Activated CD4-positive, alpha-beta T cell treated with anti-CD3 and anti-CD28 coated beads, Interleukin-2, amount 50 U/mL, for 4 hours (primary cell): Measurements from ENCODE around the gene PCMTD2.
A peak's percentile ranks its signal among the peaks of the same experiment; 100 is the strongest.
"Not testable (repeated sequence)": the region's sequence is repeated elsewhere in the genome, so short reads cannot be mapped to it uniquely, and the experiment has no call there.

ENCODE experiments used
- DNase-seq, 2 experiments: peaks; one replicate each; pipeline ENCODE4 v3.0.0-alpha.2; 2020

Gene PCMTD2

DNA sequence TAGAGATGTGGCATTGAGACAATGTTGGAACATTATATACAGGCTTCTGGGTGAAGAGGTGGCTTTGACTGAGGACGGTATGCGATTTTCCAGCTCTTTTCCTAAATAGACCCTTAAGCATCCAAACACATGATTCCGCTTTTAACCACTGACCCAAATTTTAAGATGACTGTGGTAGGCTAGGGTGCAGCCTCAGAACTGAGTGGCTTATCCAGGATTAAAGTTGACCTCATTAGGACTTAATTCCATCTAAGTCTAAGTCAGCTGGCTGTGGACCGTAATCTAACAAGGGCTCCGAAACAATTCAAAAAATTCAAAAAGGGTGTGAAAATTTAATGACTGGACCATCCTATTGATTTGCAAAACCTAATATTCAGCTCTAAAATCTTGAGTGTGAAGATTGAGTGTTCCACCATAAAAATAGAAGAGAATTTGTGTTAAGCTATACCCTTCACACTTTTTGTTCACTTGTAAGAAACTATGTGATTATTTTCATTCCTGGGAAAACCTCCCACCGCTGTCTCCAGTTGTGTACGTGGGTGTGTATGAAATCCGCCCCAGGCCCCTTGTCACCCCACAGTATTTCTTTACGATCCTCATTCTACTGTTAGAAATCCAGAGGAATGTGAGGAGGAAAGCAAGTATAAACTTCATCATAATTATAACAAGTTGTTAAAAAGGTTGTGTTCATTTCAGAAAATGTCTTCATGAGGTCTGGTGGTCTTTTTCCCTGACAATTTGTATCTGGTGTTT, 2.7 kb downstream of the PCMTD2 start:
- no peak for DNase-seq

DNA sequence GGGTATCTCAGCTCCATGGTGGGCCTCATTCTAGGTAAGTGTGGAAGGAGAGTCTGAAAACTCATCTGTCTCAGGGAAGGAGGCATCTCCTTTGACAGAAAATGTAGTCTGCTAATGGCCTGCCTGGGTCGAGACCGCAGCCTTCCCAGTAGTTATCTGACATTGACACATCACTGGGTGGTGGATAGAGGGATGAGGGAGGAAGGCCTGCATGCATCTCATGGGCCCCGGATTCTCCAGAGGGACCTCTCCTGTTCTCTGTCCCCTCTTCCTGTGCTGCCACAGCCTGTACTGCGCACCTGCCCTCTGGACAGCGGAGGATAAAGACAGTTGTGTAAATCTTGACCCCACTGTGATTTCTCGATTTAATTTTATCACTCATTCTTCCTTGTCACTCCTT, 4.7 kb downstream of the PCMTD2 start:
- DNase-seq = no peak

DNA sequence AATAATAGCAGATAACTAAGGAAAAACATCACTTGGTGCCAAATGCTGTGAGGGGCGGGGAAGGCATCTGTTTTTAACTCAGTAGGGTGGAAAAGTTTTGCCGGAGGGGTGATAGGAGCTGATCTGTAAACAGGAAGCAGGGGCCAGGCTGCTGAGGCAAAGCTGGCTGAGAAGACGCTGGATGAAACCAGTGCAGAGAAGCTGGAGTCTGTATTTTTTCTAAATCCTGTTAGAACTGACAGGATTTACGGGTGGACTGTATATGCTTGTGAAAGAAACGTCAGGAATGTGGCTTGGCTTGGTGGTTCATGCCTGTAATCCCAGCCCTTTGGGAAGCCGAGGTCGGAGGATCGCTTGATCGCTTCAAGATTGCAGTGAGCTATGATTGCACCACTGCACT, 5.6 kb downstream of the PCMTD2 start:
- DNase-seq = no peak

DNA sequence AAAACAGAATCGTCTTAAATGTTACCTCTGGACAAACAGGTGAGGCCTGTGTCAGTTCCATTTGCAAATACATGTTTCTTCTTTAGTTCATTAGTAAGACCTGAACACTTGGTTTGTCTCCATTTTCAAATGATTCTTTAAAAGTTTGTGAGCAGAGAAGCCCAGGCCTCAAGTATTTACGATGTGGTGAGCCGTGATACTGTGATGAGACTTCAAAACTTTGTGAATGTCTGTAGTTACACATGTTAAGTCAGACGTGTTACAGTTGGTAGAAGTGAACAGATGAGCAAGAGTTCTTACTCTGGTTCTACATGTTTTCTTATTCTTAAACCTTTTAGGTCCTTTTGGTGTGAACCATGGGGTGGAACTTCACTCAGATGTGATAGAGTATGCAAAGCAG, 8.5 kb downstream of the PCMTD2 start:
- DNase-seq = no peak

DNA sequence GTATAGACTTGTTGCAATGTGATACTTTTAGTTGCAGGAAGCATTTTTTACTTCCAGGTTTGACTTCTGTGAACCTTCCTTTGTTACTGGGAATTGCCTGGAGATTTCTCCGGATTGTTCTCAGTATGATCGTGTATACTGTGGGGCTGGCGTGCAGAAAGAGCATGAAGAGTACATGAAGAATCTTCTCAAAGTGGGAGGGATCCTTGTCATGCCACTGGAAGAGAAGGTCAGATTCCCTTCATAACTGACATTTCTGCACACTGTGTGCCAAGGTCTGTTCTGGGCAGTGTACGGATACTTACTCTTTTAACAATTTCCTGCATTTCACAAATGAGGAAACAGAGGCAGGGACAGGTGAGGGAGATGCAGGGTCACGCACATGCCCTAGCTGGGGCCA, 9.7 kb downstream of the PCMTD2 start:
- no peak for DNase-seq

DNA sequence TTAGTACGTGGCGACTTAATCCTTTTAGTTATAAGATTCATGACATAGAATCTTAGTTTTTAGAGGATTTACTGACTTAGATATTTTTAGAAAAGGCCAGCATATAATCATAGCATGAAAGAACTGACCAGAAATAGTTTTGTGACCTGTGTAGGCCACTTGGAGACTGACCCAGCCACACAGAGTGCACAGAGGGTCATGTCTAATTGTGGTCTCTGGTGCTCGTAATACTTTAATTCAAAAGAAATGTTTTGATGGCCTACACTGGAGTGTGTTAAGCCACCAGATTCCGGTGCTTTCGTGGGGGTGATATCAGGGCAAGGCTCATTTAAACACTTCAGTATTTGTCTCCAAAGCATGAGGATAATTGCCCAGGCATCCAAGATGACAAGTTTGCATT, 11.4 kb downstream of the PCMTD2 start:
- DNase-seq = no peak

DNA sequence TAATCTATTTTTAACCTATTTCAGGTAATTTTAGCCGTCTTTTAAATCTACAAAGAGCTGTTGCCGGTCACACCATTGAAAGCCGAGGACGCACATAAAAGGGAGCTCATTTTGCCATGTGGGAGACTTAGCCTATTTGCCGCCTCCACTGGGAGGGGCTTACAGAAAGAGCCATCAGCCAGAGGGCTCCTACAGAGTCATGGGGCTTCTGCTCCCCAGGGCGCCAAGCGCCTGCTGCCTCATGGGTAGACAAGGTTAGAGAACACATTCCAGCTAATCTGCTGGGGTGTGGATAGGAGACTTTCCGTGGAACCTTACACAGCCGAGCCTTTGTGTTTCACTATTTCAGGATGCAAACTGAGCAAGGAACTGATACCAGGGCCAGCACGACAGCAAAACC, 12.6 kb downstream of the PCMTD2 start:
- DNase-seq = no peak

DNA sequence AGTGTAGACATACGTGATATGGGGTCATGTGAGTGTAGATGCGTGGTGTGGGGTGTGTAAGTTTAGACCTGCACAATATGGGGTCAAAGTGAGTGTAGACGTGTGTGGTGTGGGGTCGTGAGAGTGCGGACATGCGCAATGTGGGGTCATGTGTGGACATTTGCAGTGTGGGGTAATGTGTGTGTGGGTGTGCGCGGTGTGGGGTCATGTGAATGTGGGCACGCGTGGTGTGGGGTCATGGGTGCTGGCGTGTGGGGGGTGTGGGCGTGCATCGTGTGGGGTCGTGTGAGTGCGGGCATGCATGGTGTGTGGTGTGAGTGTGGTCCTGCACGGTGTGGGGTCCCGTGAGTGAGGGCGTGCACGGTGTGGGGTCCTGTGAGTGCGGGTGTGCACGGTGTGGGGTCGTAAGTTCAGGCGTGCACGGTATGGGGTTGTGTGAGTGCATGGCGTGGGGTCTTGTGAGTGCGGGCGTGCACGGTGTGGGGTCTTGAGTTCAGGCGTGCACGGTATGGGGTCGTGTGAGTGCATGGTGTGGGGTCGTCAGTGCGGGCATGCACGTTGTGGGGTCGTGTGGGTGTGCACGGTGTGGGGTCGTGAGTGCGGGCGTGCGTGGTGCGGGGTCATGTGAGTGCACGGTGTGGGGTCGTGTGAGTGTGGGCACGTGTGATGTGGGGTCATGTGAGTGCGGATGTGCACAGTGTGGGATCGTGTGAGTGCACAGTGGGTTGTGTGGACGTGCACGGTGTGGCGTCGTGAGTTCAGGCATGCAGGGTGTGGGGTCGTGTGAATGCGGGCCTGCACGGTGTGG, 14.3 kb downstream of the PCMTD2 start:
- DNase-seq = no peak

DNA sequence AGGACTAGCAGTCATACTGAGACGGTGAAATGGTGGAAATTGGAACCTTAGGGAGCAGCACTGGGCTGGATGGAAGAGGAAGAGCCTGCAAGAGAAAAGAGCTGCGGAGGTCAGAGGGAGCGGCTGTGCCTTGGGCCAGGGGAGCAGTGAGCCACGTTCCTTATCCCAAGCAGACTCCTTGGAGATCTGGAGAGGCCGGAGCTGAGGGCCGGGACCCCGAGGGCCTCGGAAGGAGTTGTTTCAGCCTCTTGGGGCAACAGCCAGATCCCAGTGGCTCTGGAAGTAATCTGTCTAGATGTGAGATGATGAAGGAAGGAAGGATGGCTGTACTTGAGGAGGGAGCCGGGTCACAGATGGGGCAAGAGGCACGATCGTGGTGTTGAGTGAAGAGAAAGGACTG, 16.1 kb downstream of the PCMTD2 start:
- no peak for DNase-seq

DNA sequence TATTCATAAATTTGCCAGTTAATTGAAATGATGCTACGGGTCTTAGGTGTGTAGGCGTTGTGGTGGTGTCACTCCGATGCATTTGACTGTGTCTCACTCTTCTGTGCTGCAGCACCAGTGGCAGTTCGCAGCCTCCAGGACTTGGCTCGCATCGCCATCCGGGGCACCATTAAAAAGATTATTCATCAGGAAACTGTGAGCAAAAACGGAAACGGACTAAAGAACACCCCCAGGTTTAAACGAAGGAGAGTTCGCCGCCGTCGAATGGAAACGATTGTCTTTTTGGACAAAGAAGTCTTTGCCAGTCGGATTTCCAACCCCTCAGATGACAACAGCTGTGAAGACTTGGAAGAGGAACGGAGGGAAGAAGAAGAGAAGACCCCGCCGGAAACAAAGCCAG, 17.6 kb downstream of the PCMTD2 start:
- DNase-seq = no peak

DNA sequence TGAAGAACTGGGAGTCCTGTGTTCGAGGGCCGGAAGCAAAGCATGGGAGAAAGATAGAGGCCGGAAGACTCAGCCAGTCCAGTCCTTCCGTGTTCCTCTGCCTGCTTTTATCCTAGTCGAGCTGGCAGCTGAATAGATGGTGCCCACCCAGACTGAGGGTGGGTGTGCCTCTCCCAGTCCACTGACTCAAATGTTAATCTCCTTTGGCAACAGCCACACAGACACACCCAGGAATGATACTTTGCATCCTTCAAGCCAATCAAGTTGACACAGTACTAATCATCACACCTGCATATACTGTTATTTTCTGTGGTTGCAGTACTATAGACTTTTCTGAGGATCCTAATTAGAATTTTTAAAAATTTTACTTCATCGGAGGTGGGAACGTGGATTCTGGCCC, 21.3 kb downstream of the PCMTD2 start:
- no peak for DNase-seq

DNA sequence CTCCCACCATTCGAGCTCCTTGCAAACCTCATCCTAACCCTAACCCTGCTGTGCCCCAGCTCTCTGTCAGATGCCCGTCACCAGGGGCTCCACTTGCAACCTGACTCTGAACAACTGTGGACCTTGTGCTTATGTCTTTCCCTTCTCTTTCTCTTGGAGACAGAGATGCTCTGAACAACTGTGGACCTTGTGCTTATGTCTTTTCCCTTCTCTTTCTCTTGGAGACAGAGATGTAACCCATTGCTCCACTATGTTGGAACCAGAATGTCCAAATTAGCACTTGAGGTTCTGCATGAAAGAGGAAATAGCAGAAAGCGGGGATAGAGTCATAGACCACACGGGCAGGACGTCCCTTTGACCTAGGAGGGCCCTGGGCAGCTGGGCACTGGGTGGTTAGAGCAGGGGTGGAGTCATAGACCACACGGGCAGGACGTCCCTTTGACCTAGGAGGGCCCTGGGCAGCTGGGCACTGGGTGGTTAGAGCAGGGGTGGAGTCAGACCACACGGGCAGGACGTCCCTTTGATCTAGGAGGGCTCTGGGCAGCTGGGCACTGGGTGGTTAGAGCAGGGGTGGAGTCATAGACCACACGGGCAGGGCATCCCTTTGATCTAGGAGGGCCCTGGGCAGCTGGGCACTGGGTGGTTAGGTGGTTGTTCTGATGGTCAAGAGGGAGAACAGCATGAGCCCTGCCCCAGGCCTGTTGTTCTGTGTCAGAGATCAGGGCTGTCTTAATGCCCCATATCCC, 22.2 kb downstream of the PCMTD2 start:
- no peak for DNase-seq

DNA sequence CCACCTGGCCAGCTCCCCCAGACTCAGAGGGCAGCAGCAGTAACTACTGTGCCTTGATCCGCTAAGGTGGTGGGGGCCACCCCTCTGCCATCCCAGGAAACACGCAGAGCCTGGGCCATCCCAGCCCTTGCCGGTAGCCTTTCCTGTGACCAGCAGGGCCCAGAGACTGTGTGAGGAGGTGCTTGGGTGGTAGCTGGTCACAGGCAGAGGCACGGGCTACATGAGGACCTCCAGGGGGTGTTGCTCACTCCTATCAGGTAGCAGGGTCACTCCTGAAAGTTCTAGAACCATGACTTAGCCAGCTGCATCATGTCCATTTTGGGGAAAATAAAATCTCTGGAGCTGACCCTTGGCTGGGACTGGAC, 22.8 kb downstream of the PCMTD2 start:
- no peak for DNase-seq

DNA sequence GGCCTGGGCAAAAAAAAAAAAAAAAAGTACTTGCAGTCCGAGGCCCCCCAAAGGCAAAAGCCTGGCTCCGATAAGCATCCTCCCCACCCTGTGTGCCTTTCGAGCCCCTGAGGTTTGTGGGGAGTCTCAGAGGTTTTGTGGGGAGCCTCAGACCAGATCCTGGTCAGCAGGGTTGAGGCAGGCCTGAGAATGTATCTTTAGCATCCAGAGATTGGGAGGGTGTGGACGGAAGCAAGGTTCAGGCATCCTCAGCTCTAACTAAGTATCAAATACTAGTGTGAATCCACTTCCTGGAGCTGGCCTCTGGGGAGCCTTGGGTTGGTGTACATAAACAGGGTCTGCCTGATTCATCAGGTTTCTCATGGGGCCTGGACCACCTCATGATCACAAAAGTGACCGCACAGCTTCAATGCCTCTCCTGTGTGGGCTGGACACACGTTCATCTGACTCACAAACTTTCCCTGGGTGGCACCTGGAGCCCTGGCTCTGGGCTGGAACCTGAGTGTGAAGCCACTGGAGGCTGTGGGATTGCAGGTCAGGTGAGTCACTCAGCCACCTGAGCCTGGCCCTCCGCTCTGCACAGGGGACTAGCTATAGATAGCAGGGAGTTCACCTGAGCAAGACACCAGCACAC, 24.4 kb downstream of the PCMTD2 start:
- DNase-seq = no peak

DNA sequence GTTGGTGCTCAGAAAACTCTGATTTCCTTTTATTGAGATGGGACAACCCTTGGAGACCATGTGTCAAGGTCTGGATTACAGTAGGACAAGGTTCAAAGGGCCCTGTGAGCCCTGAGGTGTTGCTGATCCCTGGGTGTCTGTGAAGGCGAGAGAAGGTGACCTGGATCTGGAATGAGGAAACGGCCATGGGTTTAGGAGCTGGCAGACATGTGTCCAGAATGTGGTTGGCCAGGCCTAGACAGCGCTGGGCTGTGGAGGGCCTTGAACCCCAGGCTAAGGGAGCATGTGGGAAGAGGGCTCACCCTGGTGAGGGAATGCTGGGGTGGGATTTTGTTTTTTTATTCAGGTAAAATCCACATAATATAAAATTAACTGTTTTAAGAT, 24.9 kb downstream of the PCMTD2 start:
- no peak for DNase-seq

DNA sequence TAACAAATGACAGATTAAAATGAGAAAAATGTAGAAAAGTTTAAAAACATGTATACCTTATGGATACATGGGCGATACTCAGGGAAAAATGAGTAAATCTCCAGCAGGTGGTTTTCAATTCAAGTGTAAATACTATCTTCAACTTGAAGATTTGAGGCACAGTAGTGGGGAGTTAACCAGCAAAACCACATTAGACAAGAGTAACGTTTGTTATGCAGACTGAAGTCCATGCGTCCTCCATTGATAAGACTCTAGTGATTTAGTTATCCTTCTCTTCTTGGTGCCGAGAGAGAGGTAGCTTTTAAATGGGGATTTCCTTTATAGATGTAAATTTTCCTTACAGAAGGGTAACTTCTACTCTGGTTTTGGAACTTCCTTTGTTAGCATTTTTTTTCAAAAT, 28.1 kb downstream of the PCMTD2 start:
- DNase-seq = no peak

DNA sequence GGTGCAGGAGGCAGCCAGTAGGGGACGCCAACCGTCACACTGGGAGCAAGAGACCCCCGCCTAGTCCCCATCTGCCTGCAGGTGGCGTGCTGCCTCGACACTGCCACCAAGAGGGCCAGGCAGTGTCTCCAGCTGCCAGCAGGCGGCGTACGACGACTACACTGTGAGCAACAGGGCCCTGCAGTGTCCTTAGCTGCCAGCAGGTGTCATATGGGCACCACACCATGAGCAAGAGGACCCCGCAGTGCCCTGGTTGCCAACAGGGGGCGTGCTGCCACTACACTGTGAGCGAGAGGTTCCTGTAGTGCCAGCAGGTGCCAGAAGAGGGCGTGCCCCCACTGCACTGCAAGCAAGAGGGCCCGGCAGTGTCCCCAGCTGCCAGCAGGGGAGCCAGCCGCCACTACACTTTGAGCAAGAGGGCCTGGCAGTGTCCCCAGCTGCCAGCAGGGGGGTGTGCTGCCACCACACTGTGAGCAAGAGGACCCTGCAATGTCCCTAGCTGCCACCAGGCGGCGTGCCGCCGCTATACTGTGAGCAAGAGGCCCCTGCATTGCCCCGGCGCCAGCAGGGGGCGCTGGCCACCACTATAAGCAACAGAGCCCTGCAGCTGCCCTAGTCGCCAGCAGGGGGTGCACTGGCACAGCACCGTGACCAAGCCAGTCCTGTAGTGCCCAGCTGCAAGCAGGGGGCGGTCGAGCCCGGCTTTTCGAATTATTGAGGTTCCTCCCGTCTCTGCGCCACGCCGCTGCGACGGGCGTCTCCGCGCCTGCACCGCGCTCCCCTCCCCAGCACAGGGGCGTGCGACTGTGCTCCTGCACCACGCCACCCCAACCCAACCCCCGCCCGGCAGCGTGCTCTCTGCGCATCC, 30.3 kb downstream of the PCMTD2 start:
- DNase-seq = peak; percentile 70 to 76

DNA sequence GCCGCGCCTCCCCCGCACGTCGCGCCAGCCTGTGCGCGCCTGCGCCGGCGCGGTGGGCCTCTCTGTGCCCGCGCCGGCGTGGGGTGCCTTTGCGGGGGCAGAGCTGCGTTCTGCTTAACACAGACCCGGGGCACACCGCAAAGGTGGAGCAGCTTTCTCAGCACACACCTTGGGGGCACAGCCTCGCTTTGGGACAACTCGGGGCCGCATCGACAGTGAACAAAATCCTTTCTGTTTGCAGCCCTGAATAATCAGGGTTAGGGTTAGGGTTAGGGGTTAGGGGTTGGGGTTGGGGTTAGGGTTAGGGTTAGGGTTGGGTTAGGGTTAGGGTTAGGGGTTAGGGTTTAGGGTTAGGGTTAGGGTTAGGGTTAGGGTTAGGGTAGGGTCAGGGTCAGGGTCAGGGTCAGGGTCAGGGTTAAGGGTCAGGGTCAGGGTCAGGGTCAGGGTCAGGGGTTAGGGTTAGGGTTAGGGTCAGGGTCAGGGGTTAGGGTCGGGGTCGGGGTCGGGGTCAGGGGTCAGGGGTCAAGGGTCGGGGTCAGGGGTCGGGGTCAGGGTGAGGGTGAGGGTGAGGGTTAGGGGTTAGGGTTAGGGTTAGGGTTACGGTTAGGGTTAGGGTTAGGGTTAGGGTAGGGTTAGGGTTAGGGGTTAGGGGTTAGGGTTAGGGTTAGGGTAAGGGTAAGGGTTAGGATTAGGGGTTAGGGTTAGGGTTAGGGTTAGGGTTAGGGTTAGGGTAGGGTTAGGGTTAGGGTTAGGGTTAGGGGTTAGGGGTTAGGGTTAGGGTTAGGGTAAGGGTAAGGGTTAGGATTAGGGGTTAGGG, 31.1 kb downstream of the PCMTD2 start:
- not testable (repeated sequence) for DNase-seq

DNA sequence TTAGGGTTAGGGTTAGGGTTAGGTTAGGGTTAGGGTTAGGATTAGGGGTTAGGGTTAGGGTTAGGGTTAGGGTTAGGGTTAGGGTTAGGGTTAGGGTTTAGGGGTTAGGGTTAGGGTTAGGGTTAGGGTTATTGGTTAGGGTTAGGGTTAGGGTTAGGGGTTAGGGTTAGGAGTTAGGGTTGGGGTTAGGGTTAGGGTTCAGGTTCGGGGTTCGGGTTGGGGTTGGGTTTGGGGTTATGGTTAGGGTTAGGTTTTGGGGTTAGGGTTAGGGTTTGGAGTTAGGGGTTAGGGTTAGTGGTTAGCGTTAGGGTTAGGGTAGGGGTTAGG, 31.7 kb downstream of the PCMTD2 start:
- not testable (repeated sequence) for DNase-seq

DNA sequence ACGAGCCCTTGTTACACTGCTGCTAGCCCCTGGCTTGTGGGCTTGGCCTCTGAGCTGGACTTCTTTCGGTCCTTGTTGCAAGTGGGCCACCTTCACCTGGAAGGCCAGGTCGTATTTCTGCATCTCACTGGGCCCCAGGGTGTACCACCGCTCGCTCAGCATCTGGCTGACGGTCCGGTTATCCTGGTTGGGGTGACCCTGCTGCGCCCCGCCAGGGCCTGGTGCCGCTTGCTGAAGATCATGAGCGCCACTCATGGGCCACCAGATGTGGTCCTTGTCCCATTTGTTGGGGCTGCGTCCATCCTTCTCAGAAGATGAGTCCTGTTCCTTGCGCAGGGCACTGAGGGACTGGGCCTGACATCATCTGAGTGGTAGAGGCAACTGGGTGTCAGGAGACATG, 36.6 kb downstream of the PCMTD2 start:
- not testable (repeated sequence) for DNase-seq

DNA sequence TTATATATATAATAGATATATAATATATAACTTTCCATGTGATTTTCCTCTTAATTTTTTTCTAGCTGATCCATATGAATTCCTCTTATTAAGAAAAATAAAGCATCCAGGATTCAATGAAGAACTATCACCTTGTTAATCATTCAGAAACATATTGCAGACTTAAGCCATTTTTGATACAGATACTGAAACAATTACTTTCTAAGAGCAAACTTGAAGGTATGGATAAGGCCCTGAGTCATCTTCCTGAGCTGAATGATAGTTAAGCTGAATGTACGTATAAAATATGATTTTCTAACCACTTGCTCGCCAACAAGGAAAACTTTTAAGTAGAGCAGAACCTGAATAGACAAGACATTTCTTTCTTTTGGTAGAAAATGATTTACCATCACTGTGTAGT, 47.5 kb downstream of the PCMTD2 start:
- not testable (repeated sequence) for DNase-seq

DNA sequence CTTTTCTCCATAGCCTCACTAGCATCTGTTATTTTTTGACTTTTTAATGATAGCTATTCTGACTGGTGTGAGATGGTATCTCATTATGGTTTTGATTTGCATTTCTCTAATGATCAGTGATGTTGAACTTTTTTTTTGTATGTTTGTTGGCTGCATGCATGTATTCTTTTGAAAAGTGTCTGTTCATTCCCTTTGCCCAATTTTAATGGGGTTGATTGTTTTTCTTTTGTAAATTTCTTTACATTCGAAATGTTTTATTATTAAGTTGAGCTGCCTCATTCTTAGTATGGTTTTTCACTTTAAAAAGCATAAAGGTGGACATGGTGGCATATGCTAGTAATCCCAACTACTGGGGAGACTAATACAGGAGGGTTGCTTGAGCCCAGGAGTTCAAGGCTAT, 58.2 kb downstream of the PCMTD2 start:
- not testable (repeated sequence) for DNase-seq
